IMR-90 (cell line): ENCODE measurements around the gene WARS2. TPM values are rescaled to one million over a fixed set of nuclear protein-coding genes. Genes with fewer than 3 reads are reported as not detected.

ENCODE experiments used
- ATAC-seq: fragments of 200-7000 bp; cut with Tn5 transposase; 2 replicates; pipeline ENCODE4 v1.9.1; 2020; ENCODE audit warnings: low read depth, mild to moderate bottlenecking, moderate library complexity
- BruUV-seq: library from RNA; stranded (reverse); fragments of 400-500 nt; replicated peaks from 2 replicates; lab custom pipeline; 2021; lab: Mats Ljungman, UMichigan
- CTCF ChIA-PET: fragments of 300-600 bp; formaldehyde crosslinking; extraction: SDS; loops from one replicate; lab custom pipeline; 2021; ENCODE audit warnings: antibody characterized with exemption; lab: Yijun Ruan, JAX
- POLR2A ChIA-PET: fragments of 300-600 bp; sonication (Branson Sonifier 250); formaldehyde crosslinking; loops from one replicate; lab custom pipeline; 2022; ENCODE audit warnings: antibody characterized with exemption; ENCODE audit not compliant: unreplicated experiment; lab: Charles Lee
- DNase-seq: peaks from one replicate; pipeline ENCODE4 v3.0.0; 2013
- H2AFZ ChIP-seq: replicated peaks from 2 replicates; pipeline ENCODE3; 2013; ENCODE audit warnings: low read length, mild to moderate bottlenecking; ENCODE audit not compliant: poor library complexity
- H2AK5ac ChIP-seq: 2 replicates; pipeline ENCODE4 v1.6.1; 2013; ENCODE audit warnings: low read depth, low read length, inconsistent platforms
- H2AK9ac ChIP-seq: replicated peaks from 2 replicates; pipeline ENCODE3; 2013; ENCODE audit warnings: mild to moderate bottlenecking, low read depth, low read length, moderate library complexity; ENCODE audit not compliant: poor library complexity
- H2BK120ac ChIP-seq: 2 replicates; pipeline ENCODE4 v1.6.1; 2013; ENCODE audit warnings: low read depth, low read length, inconsistent platforms
- H2BK15ac ChIP-seq: 3 replicates; pipeline ENCODE4 v1.6.1; 2013; ENCODE audit warnings: low read depth, low read length, inconsistent platforms
- H2BK20ac ChIP-seq: 2 replicates; pipeline ENCODE4 v1.6.1; 2013; ENCODE audit warnings: low read depth, mild to moderate bottlenecking, inconsistent platforms, low read length, moderate library complexity
- H2BK5ac ChIP-seq: 2 replicates; pipeline ENCODE4 v1.6.1; 2013; ENCODE audit warnings: mild to moderate bottlenecking, low read depth, low read length, inconsistent platforms; ENCODE audit not compliant: poor library complexity, severe bottlenecking
- H3K14ac ChIP-seq: replicated peaks from 2 replicates; pipeline ENCODE4 v1.6.1; 2013; ENCODE audit warnings: low read depth, low read length, inconsistent platforms
- H3K18ac ChIP-seq: 2 replicates; pipeline ENCODE4 v1.6.1; 2013; ENCODE audit warnings: low read depth, low read length, control low read depth
- H3K23ac ChIP-seq: 2 replicates; pipeline ENCODE4 v1.6.1; 2013; ENCODE audit warnings: low read depth, low read length, inconsistent platforms
- H3K27ac ChIP-seq: 2 replicates; pipeline ENCODE4 v1.5.1; 2013; ENCODE audit warnings: mild to moderate bottlenecking, control low read depth, low read length; ENCODE audit not compliant: insufficient read depth
- H3K27me3 ChIP-seq: 2 replicates; pipeline ENCODE4 v1.6.1; 2013; ENCODE audit warnings: low read length; ENCODE audit not compliant: control insufficient read depth, insufficient read depth
- H3K36me3 ChIP-seq: 2 replicates; pipeline ENCODE4 v1.6.1; 2013; ENCODE audit warnings: low read length, mixed read lengths; ENCODE audit not compliant: control insufficient read depth, insufficient read depth
- H3K4ac ChIP-seq: 2 replicates; pipeline ENCODE4 v1.6.1; 2013; ENCODE audit warnings: low read depth, low read length, inconsistent platforms
- H3K4me1 ChIP-seq: 2 replicates; pipeline ENCODE4 v1.6.1; 2013; ENCODE audit warnings: low read length, mixed read lengths; ENCODE audit not compliant: control insufficient read depth, insufficient read depth
- H3K4me2 ChIP-seq: 2 replicates; pipeline ENCODE4 v1.6.1; 2013; ENCODE audit warnings: low read depth, mild to moderate bottlenecking, control low read depth, low read length, moderate library complexity
- H3K4me3 ChIP-seq: 2 replicates; pipeline ENCODE4 v1.5.1; 2013; ENCODE audit warnings: low read depth, mild to moderate bottlenecking, control low read depth, low read length, moderate library complexity; ENCODE audit not compliant: insufficient read depth
- H3K56ac ChIP-seq: 2 replicates; pipeline ENCODE4 v1.6.1; 2013; ENCODE audit warnings: low read length, inconsistent platforms; ENCODE audit not compliant: insufficient read depth; ENCODE audit errors: extremely low read depth
- H3K79me1 ChIP-seq, 2 experiments: 2 replicates each; pipeline ENCODE4 v1.6.1; 2013; ENCODE audit warnings: low read length in 2 of 2, inconsistent platforms in 1 of 2, low read depth in 1 of 2
- H3K9ac ChIP-seq: 2 replicates; pipeline ENCODE4 v1.6.1; 2013; ENCODE audit warnings: low read depth, low read length, control low read depth
- H3K9me1 ChIP-seq: 2 replicates; pipeline ENCODE4 v1.6.1; 2013; ENCODE audit warnings: low read length, inconsistent platforms; ENCODE audit not compliant: insufficient read depth
- H3K9me3 ChIP-seq: 2 replicates; pipeline ENCODE4 v1.6.1; 2013; ENCODE audit warnings: low read length; ENCODE audit not compliant: control insufficient read depth, insufficient read depth
- H4K20me1 ChIP-seq: 2 replicates; pipeline ENCODE4 v1.6.1; 2013; ENCODE audit warnings: low read length, inconsistent platforms; ENCODE audit not compliant: insufficient read depth
- H4K5ac ChIP-seq: 2 replicates; pipeline ENCODE4 v1.6.1; 2013; ENCODE audit warnings: mild to moderate bottlenecking, low read depth, low read length, control low read depth
- H4K8ac ChIP-seq, 2 experiments: 2 replicates each; pipeline ENCODE4 v1.6.1; 2013; ENCODE audit warnings: low read depth in 2 of 2, low read length in 2 of 2, control low read depth in 1 of 2, inconsistent platforms in 1 of 2
- H4K91ac ChIP-seq: 2 replicates; pipeline ENCODE4 v1.6.1; 2013; ENCODE audit warnings: low read depth, low read length, inconsistent platforms; ENCODE audit not compliant: insufficient read depth
- BHLHE40 ChIP-seq: fragments of 150-350 bp; IDR thresholded peaks from 2 replicates; pipeline ENCODE4 v1.6.1; 2016; ENCODE audit warnings: mild to moderate bottlenecking, low read depth, low read length
- CEBPB ChIP-seq: IDR thresholded peaks from 2 replicates; pipeline ENCODE4 v1.6.1; 2012; ENCODE audit warnings: low read depth, low read length, improper control_type of control experiment
- CTCF ChIP-seq: conservative IDR thresholded peaks from 2 replicates; pipeline ENCODE4 v1.5.1; 2012; ENCODE audit warnings: mild to moderate bottlenecking, low read depth, low read length, improper control_type of control experiment
- FOS ChIP-seq: fragments of 150-350 bp; IDR thresholded peaks from 2 replicates; pipeline ENCODE4 v1.6.1; 2016; ENCODE audit warnings: low read depth, low read length
- MAZ ChIP-seq: IDR thresholded peaks from 2 replicates; pipeline ENCODE4 v1.6.1; 2012; ENCODE audit warnings: low read depth, mild to moderate bottlenecking, low read length, improper control_type of control experiment, moderate library complexity, borderline replicate concordance
- RFX5 ChIP-seq: IDR thresholded peaks from 2 replicates; pipeline ENCODE4 v1.8.0; 2012; ENCODE audit warnings: low read depth, mild to moderate bottlenecking, low read length, moderate library complexity
- SMC3 ChIP-seq: fragments of 150-350 bp; IDR thresholded peaks from 2 replicates; pipeline ENCODE4 v1.6.1; 2016; ENCODE audit warnings: low read depth, mild to moderate bottlenecking, antibody characterized with exemption, low read length, moderate library complexity
- USF2 ChIP-seq: fragments of 150-350 bp; IDR thresholded peaks from 2 replicates; pipeline ENCODE4 v1.6.1; 2017; ENCODE audit warnings: mild to moderate bottlenecking, antibody characterized with exemption, low read length, low read depth
- WGBS, 2 experiments: methylation state at CpG; one replicate each; pipeline versions ENCODE4 v1.1.5 to v1.1.7; 2013; ENCODE audit warnings: missing lambda C conversion rate in 2 of 2; ENCODE audit not compliant: insufficient read length in 1 of 2; ENCODE audit errors: extremely low coverage in 2 of 2; 5-methylcytosine and 5-hydroxymethylcytosine counted together
- dilution Hi-C: fragments of 300-500 bp; cut with HindIII; formaldehyde crosslinking; loops from one replicate; pipeline ENCODE4 v1.14.3; 2018; ENCODE audit warnings: low sequenced_read_pairs; ENCODE audit not compliant: unreplicated experiment
- in situ Hi-C: fragments of 300-500 bp; cut with MboI; formaldehyde crosslinking; loops from 3 replicates; pipeline ENCODE4 v1.14.3; 2019; ENCODE audit warnings: low sequenced_read_pairs, inconsistent platforms, mixed read lengths
- intact Hi-C: fragments of 100-400 bp; cut with micrococcal nuclease; formaldehyde crosslinking; loops from 2 replicates; pipeline ENCODE4 v1.10.0; 2022
- polyA plus RNA-seq, 3 experiments: library from polyadenylated mRNA; depleted of rRNA; stranded (reverse); fragments of >200 nt; gene quantifications; 2 replicates each; pipeline ENCODE4 v1.2.3, GENCODE V29; 2012; ENCODE audit warnings: low replicate concordance in 1 of 3
- total RNA-seq: library from RNA; depleted of rRNA; stranded (reverse); fragments of >200 nt; gene quantifications from 2 replicates; pipeline ENCODE4 v1.2.3, GENCODE V29; 2012

Gene WARS2
- total and polyA plus RNA-seq, 2 of the 4 experiments (the other 2 are of a cell fraction): 5.7 to 20.3 TPM

GRCh38 chr1:119048624-119049404 lies 91.6 kb downstream of the WARS2 start:
- no peak overlapping the region for H4K5ac ChIP-seq
- no peak overlapping the region for H4K91ac ChIP-seq
- H3K36me3 ChIP-seq: peaks cover 2% of the 10 kb centered on the region
- no peak overlapping the region for H4K8ac ChIP-seq
- no peak overlapping the region for H2BK20ac ChIP-seq
- no peak overlapping the region for H3K23ac ChIP-seq
- no peak overlapping the region for H2BK5ac ChIP-seq
- H3K27ac ChIP-seq: no peak overlapping the region
- H3K4ac ChIP-seq: no peak overlapping the region
- 95% methylated on average over 7 of the region's 34 CpGs; no CpG with 5 or more reads in 1 of the 2 experiments for WGBS, 2 experiments
- H3K27me3 ChIP-seq: no peaks in the 10 kb centered on the region
- H3K56ac ChIP-seq: no peak overlapping the region
- no peaks in the 10 kb centered on the region for H3K9me1 ChIP-seq
- H2AK9ac ChIP-seq: no peak overlapping the region
- ATAC-seq (no peak), DNase-seq (no peak)
- no peak overlapping the region for H2AFZ ChIP-seq
- intact Hi-C loops (no loop called here), in situ Hi-C loops (no loop called here), dilution Hi-C loops (no loop called here)
- H3K14ac ChIP-seq: no peak overlapping the region
- no TSS peak for BruUV-seq
- H3K18ac ChIP-seq: no peak overlapping the region
- H2BK120ac ChIP-seq: no peak overlapping the region
- H4K20me1 ChIP-seq: no peaks in the 10 kb centered on the region
- no peaks in the 10 kb centered on the region for H3K9me3 ChIP-seq
- no peaks in the 10 kb centered on the region for H3K4me1 ChIP-seq
- TF ChIP-seq CEBPB (no peak), BHLHE40 (no peak), SMC3 (no peak), CTCF (no peak), MAZ (no peak), USF2 (no peak), FOS (no peak), RFX5 (no peak)
- no peaks in the 10 kb centered on the region; a peak in 1 of 4 replicates for H3K79me1 ChIP-seq
- H3K4me3 ChIP-seq: no peak overlapping the region
- no peak overlapping the region for H2AK5ac ChIP-seq
- no peak overlapping the region for H2BK15ac ChIP-seq
- POLR2A ChIA-PET: no interaction called here
- H3K4me2 ChIP-seq: no peak overlapping the region
- no peak overlapping the region for H3K9ac ChIP-seq
- CTCF ChIA-PET: interaction anchor here (0.6 kb wide), 1 partner anchor 56 kb away, joined by 4 read pairs; no protein-coding TSS in a partner anchor
